Cardiac fibroblast (primary cell): ENCODE measurements around the gene NUTF2.

Experiments
- DNase-seq, 2 donors: peaks; one replicate each; pipeline versions ENCODE4 v3.0.0 to v3.0.0-alpha.2; 2010; ENCODE audit warnings: low read depth in 2 of 2
- H3K4me3 ChIP-seq, 2 donors: replicated peaks in 1 of 2; 1 replicate in 1 of 2; 2 replicates in 1 of 2; pipeline ENCODE4 v1.5.1; 2011; ENCODE audit warnings: low read depth in 2 of 2, low read length in 2 of 2, mild to moderate bottlenecking in 2 of 2, moderate library complexity in 1 of 2
- TF ChIP-seq, protein P1 (sequence below): IDR thresholded peaks from one replicate; pipeline ENCODE4 v1.5.1; 2011; ENCODE audit warnings: low read depth, mild to moderate bottlenecking, low read length, inconsistent platforms

The NUTF2 gene

GRCh38 chr16:67846320-67847063, at the start of gene NUTF2:
TSS of gene NUTF2 (plus strand) at chr16:67846933. CDS start at chr16:67865131, 18,198 bp downstream.
- DNase-seq: peak; percentile 93 to 96
- H3K4me3 ChIP-seq: peak within 1 kb of the TSS; percentile 92 to 95
- TF ChIP-seq, protein P1, sequence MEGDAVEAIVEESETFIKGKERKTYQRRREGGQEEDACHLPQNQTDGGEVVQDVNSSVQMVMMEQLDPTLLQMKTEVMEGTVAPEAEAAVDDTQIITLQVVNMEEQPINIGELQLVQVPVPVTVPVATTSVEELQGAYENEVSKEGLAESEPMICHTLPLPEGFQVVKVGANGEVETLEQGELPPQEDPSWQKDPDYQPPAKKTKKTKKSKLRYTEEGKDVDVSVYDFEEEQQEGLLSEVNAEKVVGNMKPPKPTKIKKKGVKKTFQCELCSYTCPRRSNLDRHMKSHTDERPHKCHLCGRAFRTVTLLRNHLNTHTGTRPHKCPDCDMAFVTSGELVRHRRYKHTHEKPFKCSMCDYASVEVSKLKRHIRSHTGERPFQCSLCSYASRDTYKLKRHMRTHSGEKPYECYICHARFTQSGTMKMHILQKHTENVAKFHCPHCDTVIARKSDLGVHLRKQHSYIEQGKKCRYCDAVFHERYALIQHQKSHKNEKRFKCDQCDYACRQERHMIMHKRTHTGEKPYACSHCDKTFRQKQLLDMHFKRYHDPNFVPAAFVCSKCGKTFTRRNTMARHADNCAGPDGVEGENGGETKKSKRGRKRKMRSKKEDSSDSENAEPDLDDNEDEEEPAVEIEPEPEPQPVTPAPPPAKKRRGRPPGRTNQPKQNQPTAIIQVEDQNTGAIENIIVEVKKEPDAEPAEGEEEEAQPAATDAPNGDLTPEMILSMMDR: no peak

DNA sequence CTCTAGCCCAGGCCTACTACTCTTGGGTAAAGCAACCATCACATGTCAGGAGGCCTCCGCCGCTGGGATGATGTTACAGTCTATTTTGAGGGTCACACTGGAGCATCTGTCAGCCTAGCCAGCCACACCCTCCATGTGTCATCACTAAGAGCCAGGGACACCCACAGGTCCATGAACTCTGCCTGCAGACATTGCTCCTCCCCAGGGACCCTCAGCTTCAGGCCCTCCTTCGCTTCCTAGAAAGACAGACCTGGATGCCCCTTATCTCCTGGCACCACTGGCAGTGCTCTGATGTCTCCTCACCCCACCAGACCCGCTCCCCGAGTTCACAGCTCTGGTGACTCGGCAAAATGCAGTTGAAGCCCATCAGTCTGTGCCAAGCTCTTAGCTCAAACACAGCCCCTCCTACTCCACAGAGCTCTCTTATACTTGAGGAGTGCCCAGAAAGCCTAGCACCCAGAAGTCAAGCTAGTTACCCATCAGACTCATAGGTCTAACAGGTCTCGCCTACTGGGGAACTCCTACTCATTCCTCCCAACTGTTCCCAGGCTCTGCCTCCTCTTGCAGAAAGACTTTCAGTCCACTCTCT, 46.3 kb upstream of the NUTF2 start:
- DNase-seq: peak in 1 of 2 donors; percentile 18
- no peak overlapping the region for H3K4me3 ChIP-seq
- TF ChIP-seq, protein P1: no peak

DNA sequence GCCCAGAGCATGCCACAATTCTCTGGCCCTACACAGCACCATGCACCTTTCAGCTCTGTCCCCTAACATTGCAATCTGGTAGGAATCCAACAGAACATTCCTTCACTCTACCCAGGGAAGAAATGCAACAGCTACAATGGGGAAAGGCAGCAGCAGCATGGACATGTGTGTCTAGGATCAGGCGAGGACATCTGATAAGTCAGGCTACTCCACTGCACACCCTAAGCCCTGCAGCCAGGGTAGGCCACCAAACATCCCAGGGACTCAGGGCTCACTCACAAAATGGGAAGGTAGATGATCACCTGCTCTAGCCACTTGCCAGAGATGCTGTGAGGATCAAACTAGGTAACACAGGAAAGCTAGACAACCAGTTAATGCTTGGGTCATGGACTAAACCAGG, 45.5 kb upstream of the NUTF2 start:
- DNase-seq: no peak

DNA sequence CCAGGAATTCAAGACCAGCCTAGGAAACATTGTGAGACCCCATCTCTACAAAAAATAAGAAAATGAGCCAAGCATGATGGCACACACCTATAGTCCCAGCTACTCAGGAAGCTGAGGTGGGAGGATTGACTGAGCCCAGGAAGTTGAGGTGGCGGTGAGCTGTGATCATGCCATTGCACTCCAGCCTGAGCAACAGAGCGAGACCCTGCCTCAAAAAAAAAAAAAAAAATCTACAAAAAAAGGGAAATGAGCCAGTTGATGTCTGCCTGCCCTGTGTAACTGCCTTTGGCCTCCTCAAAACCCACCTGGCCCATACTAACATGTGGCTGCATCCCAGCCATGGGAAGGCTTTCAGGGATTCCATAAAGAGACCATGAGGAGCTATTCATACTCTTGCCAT, 44.9 kb upstream of the NUTF2 start:
- no peak for DNase-seq

More for the DNA sequence above, 45.5 kb upstream of the NUTF2 start:
- TF ChIP-seq, protein P1: no peak
- no peak overlapping the region for H3K4me3 ChIP-seq

DNA sequence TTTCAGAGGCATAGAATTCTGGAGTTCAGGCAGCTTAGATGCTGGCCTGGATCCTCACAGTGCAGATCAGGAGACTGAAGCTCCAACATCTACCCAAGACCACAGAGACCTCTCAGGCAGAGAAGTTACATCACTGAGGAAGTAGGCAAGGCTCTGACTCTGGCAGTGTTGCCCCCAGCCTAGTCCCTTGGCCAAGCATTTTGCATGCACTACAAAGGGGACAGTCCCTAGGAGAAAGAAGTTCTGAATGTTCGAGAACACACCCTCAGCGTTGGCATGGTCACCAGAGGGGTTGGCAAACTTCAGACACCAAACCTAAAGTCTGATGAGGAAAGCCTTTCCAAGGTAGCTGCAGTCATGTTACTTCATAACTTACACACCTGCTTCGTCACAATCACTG, 42.8 kb upstream of the NUTF2 start:
- DNase-seq: no peak
- TF ChIP-seq, protein P1: no peak
- no peak overlapping the region for H3K4me3 ChIP-seq

More for the DNA sequence above, 44.9 kb upstream of the NUTF2 start:
- TF ChIP-seq, protein P1: no peak
- H3K4me3 ChIP-seq: no peak overlapping the region

GRCh38 chr16:67804853-67805542, 41.7 kb upstream of the NUTF2 start:
- TF ChIP-seq, protein P1: no peak
- DNase-seq: no peak
- peak overlapping the region; percentile 96 to 97 for H3K4me3 ChIP-seq
